NCI-H345 (cell line): Measurements from ENCODE around the gene RGS12.

Experiments used
- DNase-seq: peaks from one replicate; lab custom pipeline; 2025; lab: John Stamatoyannopoulos, UW

RGS12 gene

DNA sequence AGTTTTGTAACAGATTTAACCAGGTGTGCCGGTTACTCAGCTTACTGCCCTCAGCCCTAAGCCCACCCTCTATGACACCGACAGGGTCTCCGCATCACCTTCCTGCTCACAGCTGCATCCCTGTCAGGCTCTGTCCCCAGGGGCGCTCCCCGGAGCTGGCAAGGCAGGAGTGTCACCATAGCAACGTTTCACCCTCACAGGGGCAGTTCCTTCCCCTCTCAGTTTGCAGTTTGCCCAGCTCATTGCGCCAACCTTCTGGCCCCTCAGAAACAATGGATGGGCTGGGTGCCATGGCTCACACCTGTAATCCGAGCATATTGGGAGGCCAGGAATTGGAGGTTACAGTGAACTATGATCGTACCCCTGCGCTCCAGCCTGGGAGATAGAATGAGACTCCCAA lies 42.6 kb downstream of the RGS12 start:
- DNase-seq = peak; percentile 48

DNA sequence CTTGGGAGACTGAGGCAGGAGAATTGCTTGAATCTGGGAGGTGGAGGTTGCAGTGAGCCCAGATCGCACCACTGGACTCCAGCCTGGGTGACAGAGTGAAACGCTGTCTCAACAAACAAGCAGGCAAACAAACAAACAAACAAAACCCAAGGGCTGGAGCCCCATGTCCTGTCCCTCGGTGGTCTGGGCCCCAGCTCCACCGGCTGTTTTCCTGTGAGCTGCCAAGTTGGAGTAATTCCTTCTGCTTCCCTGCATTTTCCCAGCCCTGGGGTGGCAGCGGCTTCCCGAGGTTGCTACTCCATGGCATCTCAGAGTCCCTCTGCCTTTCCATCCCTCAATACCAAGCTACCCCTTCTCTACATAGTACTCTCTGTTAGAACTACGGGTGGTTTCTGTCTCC lies 43.2 kb downstream of the RGS12 start:
- DNase-seq = no peak

DNA sequence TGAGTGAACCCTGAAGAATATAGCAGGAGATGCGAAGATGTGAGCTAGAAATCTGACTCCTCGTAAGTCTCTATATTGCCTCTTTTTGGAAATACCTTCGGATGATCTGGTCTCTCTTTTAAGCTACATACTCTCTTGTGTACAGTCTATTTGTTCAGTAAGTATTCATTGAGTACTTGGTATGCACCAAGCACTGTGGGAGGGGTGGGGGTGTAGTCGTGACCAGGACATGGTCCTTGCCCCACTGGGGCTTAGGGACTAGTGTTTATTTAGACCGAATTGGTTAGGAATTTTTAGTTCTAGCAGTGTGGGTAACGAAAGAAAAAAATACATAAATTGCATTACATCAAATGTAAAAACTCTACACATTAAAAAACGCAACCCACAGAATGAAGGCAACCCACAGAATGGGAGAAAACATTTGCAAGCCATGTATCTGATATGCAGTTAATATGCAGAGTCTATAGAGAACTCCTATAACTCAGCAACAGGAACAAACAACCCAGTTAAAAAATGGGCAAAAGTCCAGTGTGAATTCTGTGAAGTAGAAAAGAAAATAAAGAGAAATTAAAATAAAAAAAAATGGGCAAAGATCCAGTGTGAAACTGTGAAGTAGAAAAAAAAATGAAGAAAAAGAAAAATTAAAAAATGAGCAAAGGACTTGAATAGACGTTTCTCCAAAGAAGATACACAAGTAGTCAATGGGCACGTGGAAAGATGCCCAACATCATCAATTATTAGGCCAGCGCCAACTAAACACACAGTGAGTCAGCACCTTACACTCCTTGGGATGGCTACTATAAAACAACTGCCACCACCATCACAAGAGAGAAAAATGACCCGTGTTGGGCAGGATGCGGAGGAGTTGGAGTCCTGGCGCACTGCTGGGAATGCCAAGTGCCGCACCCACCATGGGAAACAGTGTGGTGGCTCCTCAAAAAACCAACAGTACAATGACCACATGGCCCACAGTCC lies 43.8 kb downstream of the RGS12 start:
- no peak for DNase-seq

DNA sequence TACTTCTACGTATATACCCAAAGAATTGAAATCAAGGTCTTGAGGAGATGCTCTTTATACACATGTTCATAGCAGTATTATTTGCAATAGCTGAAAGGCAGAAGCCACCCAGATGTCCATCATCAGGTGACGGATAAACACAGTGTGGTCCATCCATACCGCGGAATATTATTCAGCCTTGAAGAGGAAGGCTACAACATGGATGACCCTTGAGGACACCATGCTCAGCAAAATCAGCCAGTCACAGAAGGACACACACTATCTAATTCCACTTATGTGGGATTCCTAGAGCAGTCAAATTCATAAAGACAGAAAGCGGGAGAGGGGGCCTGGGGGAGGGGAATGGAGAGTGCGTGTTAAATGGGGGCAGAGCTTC lies 44.5 kb downstream of the RGS12 start:
- DNase-seq = no peak

DNA sequence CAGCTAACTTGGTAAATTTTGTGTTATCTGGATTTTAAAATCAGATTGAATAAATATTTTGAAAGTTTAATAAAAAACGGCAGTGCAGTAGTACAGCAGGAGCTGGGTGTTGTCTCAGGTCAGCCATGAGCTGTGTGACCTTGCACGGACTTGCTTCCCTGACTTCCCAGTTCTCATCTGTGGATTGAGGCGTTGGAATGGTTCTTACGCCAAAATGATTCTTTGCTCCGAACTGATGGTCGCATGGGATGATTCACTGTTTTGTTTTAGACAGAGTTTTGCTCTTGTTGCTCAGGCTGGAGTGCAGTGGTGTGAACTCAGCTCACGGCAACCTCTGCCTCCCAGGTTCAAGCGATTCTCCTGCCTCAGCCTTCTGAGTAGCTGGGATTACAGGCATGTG lies 45.0 kb downstream of the RGS12 start:
- no peak for DNase-seq

DNA sequence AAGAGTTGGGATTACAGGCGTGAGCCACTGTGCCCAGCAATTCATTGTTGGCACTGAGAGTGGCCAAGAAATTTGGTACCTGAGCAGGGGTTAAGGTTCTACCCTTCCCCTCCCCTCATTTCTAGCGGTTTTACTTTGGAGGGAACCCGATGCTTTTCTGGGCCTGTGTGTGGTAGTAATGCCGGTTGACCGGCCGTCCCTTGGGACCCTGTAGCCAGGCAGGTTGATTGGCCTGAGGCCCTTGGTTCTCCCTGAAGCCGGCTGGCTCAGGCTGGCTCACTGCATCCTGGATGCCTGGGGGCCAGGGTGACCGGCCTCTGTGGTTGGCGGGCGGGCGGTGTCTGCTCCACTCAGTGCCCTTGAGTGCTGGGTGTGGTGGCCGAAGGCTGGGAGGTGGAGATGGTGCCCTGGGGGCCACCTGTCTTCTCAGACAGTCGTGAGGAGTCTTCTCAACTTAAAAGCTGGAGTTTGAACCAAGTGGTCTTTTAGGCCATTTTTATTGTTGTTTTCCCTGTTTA lies 45.6 kb downstream of the RGS12 start:
- DNase-seq = no peak

DNA sequence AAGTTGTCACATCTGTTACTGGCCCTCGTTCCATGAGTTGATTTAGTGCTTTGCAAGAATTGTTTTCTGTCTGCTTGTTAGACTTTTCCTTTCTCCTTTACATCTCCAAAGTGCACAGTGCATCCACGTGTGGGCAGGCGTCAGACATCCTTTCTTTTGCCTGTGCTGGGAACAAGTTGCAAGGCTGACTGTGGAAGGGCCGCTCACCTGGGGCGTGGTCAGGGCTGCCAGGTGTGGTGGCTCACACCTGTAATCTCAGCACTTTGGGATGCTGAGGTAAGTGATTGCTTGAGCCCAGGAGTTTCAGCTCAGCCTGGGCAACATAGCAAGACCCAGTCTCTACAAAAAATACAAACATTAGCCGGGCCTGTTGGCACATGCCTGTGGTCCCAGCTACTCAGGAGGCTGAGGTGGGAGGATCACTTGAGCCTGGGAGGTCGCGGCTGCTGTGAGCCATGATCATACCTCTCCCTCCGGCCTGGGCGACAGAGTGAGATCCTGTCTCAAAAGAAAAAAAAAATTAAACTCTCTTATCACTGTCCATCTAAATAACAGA lies 46.2 kb downstream of the RGS12 start:
- no peak for DNase-seq

DNA sequence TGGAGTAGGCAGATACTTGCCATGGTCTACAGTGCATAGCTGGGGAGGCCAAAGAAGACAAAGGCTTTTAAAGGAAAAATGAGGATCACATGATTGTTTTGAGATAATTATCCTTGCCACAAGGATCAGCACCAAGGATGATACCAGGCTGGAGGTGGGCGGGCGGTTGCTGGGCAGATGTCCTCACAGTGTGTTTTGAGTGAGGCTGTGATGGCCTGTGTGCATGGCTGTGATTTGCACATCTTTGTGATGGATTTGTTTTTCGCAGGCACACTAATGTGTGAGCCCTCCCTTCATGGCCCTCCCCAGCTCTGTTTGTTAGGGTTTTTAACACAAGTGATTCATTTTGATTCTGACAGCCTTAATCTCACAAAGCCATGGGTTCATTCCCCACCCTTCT lies 46.8 kb downstream of the RGS12 start:
- DNase-seq = no peak

DNA sequence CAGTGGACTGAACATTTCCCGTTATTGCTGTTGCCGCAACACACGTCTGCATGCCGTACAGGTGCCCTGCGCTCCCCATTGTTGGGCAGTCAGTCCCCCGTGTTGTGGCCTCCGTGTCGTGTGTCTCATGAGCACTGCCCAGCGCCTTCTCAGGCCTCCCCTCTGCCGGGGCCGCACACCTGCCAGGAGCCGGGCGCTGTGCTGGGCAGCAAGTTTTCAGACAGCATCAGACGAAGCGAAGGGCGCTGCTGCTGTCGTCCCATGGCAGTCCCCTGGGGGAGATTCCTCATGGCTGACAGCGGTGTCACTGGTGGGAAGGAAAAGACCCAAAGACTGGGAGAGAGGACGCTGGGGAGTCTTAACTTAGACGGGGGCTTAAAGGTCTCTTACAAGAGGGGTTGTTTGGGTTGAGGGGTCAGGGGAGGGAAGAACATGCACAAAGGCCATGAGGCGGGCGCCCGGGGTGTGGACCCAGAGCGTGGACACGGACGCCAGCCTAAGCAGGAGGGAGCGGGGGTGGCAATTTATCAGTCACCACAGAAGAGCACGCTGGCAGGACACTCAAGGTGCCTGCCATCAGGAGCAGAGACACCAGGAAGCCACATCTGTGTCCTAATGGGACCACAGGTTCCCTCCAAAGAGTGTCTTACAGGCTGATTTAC lies 47.3 kb downstream of the RGS12 start:
- DNase-seq = no peak

DNA sequence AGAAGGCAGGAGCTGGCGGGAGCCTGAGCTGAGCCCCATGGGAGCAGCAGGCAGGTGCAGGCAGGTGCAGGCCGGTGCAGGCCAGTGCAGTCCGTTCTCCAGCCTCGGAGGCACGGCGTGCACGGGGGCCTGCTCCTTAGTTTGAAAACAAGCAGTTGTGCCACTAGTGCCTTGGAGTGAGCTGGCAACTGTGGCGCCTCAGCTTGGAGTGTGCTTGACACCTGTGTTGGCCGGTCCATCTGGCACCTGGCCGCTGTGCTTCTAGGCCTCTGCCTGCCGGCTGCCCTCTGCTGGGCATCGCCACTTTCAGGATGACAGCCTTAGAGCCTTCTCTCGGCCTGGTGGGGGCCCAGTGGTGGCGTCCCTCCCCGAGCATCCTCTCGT lies 47.9 kb downstream of the RGS12 start:
- DNase-seq = peak; percentile 33

DNA sequence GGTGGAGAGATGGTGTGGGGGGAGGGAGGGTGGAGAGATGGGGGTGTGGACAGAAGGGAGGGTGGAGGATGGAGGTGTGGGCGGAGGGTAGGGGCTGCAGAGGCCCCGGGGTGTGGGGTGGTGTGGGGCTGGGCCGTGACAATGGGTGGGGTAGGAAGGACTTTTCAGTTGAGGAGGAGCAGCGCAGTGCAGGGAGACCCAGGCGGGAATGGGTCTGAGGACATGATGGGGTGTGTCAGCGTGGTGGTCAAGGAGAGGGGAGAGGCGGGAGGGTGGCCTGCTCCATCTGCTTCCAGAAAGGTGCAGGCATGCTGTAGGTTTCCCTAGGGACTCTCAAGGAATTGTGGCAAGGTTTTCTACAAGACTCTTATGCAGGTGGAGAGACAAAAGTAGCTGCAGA lies 48.9 kb downstream of the RGS12 start:
- DNase-seq = no peak

DNA sequence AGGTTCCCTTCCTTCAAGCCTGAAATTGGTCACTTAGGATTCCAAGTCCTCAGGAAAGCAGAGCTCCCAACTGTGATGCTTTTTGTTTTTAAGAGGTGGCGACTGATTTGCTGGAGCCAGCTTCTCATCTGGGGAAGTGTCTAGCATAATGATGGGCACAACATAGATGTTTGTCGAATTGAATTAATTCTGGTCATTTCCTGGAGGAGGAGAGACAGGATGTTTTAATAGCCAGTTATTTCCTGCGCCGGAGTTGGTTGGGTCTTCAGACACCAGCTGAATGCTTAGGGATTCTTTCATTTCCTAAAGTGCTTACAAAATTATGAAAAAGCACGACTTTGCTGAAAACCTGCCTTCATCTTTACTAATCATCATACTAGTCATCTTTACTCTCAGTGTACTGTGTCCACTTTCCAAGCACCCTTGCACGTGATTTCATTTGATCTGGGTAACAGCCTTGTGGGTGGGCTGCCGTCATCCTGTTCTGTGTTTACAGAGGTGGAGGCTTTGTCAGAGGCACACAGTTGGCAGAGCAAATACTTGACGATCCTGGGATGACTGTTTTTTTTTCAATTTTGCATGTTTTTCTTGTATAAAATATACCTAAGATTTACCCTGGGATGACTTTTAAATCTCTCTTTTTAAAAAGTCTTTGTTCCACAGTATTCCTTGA lies 49.5 kb downstream of the RGS12 start:
- DNase-seq = peak; percentile 60
